Measurements from ENCODE around the gene RDX. TPM values are rescaled to one million over a fixed set of nuclear protein-coding genes. Genes with fewer than 3 reads are reported as not detected.

RDX gene
- total and polyA plus RNA-seq, 9 of the 15 experiments (the other 6 are each of a cell fraction or from before 2014, with no cell fraction given) = 35.6 to 62.1 (median 54.3) TPM

DNA sequence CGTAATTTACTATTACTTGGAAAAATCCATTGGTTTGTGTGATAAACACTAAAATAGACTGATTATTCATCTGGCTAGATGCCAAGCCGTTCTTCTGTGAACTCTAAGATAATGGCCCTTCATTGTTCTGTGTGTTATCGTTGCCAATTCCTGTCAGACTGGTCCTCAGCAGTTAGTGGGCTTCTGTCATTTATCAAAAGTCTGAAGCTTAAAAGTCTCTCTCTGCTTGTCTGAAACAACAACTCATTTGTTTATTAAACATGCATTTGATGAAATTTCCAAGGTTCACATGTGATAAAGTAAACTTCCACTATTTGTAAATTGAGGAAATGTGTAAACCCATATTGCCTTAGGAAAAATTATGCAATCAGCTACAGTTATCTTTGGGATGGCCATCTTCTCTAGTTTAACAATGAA lies 21.1 kb upstream of the RDX start (continued):
- TF ChIP-seq, protein P1, sequence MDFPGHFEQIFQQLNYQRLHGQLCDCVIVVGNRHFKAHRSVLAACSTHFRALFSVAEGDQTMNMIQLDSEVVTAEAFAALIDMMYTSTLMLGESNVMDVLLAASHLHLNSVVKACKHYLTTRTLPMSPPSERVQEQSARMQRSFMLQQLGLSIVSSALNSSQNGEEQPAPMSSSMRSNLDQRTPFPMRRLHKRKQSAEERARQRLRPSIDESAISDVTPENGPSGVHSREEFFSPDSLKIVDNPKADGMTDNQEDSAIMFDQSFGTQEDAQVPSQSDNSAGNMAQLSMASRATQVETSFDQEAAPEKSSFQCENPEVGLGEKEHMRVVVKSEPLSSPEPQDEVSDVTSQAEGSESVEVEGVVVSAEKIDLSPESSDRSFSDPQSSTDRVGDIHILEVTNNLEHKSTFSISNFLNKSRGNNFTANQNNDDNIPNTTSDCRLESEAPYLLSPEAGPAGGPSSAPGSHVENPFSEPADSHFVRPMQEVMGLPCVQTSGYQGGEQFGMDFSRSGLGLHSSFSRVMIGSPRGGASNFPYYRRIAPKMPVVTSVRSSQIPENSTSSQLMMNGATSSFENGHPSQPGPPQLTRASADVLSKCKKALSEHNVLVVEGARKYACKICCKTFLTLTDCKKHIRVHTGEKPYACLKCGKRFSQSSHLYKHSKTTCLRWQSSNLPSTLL (IDR thresholded peaks at IDR 0.05) = no peak
- peak in 1 of 2 experiments; percentile 93; a peak in 1 of 4 replicates for TF ChIP-seq RCOR1 (IDR thresholded peaks at IDR 0.05; ENCODE audit: borderline replicate concordance in 1 of 2, low read depth in 2 of 2, low read length in 2 of 2)
- no peak for TF ChIP-seq HSF4 (CRISPR knock-in tag; IDR thresholded peaks at IDR 0.05; ENCODE audit: borderline replicate concordance)
- peak; percentile 38; the same call in 1 of the 2 replicates for TF ChIP-seq ETV1 (tag; conservative IDR thresholded peaks at IDR 0.05; ENCODE audit: low read depth)
- no peak for TF ChIP-seq EWSR1 (IDR thresholded peaks at IDR 0.05; ENCODE audit: borderline replicate concordance, low read depth, partially characterized antibody)
- TF ChIP-seq, protein P2, sequence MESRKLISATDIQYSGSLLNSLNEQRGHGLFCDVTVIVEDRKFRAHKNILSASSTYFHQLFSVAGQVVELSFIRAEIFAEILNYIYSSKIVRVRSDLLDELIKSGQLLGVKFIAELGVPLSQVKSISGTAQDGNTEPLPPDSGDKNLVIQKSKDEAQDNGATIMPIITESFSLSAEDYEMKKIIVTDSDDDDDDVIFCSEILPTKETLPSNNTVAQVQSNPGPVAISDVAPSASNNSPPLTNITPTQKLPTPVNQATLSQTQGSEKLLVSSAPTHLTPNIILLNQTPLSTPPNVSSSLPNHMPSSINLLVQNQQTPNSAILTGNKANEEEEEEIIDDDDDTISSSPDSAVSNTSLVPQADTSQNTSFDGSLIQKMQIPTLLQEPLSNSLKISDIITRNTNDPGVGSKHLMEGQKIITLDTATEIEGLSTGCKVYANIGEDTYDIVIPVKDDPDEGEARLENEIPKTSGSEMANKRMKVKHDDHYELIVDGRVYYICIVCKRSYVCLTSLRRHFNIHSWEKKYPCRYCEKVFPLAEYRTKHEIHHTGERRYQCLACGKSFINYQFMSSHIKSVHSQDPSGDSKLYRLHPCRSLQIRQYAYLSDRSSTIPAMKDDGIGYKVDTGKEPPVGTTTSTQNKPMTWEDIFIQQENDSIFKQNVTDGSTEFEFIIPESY (CRISPR knock-in tag; IDR thresholded peaks at IDR 0.05) = no peak
- TF ChIP-seq STAT5A (IDR thresholded peaks at IDR 0.05; ENCODE audit: borderline replicate concordance, low read length) = peak; percentile 85
- peak; percentile 36; the same call in 1 of the 2 replicates for TF ChIP-seq MTA1 (IDR thresholded peaks at IDR 0.05; ENCODE audit: borderline replicate concordance)
- peak; percentile 35 for TF ChIP-seq CCNT2 (IDR thresholded peaks at IDR 0.05; ENCODE audit: borderline replicate concordance, extremely low read depth, insufficient read length, low read depth, low read length)
- 0 out of 2 replicates have a peak, but pooled peaks have one; percentile 59 for TF ChIP-seq GTF2E2 (tag; IDR thresholded peaks at IDR 0.05)
- TF ChIP-seq CBFA2T3 (IDR thresholded peaks at IDR 0.05) = peak; percentile 96
- TF ChIP-seq ZNF274 (IDR thresholded peaks at IDR 0.05; ENCODE audit: borderline replicate concordance, low read depth, low read length) = no peak
- TF ChIP-seq TEAD2 (tag; IDR thresholded peaks at IDR 0.05) = no peak
- peak; percentile 91 for TF ChIP-seq NCOR1 (IDR thresholded peaks at IDR 0.05)
- TF ChIP-seq HDAC2 (IDR thresholded peaks at IDR 0.05) = peak; percentile 83
- TF ChIP-seq CBFA2T2 (conservative IDR thresholded peaks at IDR 0.05) = peak; percentile 91
- no peak for TF ChIP-seq STAG1 (CRISPR knock-in tag; IDR thresholded peaks at IDR 0.05; ENCODE audit: borderline replicate concordance)
- TF ChIP-seq MECOM (CRISPR knock-in tag; IDR thresholded peaks at IDR 0.05) = peak; percentile 74
- TF ChIP-seq, protein P3, sequence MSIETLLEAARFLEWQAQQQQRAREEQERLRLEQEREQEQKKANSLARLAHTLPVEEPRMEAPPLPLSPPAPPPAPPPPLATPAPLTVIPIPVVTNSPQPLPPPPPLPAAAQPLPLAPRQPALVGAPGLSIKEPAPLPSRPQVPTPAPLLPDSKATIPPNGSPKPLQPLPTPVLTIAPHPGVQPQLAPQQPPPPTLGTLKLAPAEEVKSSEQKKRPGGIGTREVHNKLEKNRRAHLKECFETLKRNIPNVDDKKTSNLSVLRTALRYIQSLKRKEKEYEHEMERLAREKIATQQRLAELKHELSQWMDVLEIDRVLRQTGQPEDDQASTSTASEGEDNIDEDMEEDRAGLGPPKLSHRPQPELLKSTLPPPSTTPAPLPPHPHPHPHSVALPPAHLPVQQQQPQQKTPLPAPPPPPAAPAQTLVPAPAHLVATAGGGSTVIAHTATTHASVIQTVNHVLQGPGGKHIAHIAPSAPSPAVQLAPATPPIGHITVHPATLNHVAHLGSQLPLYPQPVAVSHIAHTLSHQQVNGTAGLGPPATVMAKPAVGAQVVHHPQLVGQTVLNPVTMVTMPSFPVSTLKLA (conservative IDR thresholded peaks at IDR 0.05) = 0 out of 4 replicates have a peak, but pooled peaks of 1 of the 2 experiments have one; percentile 40
- TF ChIP-seq, protein P4, sequence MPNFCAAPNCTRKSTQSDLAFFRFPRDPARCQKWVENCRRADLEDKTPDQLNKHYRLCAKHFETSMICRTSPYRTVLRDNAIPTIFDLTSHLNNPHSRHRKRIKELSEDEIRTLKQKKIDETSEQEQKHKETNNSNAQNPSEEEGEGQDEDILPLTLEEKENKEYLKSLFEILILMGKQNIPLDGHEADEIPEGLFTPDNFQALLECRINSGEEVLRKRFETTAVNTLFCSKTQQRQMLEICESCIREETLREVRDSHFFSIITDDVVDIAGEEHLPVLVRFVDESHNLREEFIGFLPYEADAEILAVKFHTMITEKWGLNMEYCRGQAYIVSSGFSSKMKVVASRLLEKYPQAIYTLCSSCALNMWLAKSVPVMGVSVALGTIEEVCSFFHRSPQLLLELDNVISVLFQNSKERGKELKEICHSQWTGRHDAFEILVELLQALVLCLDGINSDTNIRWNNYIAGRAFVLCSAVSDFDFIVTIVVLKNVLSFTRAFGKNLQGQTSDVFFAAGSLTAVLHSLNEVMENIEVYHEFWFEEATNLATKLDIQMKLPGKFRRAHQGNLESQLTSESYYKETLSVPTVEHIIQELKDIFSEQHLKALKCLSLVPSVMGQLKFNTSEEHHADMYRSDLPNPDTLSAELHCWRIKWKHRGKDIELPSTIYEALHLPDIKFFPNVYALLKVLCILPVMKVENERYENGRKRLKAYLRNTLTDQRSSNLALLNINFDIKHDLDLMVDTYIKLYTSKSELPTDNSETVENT (CRISPR knock-in tag; IDR thresholded peaks at IDR 0.05) = no peak

Measured in K562 (cell line).